Heart right ventricle (tissue), 16 donors: ENCODE measurements around the gene ATP2A1. TPM values are rescaled to one million over a fixed set of nuclear protein-coding genes. Genes with fewer than 3 reads are reported as not detected.
A peak's percentile ranks its signal among the peaks of the same experiment; 100 is the strongest.

Experiments
- ATAC-seq, 8 donors: fragments of 200-7000 bp; cut with Tn5 transposase; one replicate each; pipeline ENCODE4 v1.9.1; 2020; ENCODE audit warnings: mild to moderate bottlenecking in 8 of 8, moderate library complexity in 8 of 8, moderate number of reproducible peaks in 1 of 8
- DNase-seq, 2 donors: peaks; one replicate each; pipeline ENCODE4 v3.0.0-alpha.2; 2020
- H3K27ac ChIP-seq, 10 donors: fragments of 200-600 bp; sonication (generic) in 2 of 10; one replicate each; pipeline versions ENCODE4 v1.5.0 to v1.8.0; 2020 to 2022; ENCODE audit warnings: mild to moderate bottlenecking in 3 of 10
- H3K27me3 ChIP-seq, 7 donors: fragments of 200-600 bp; one replicate each; pipeline ENCODE4 v1.8.0; 2021 to 2022; ENCODE audit warnings: mild to moderate bottlenecking in 2 of 7
- H3K36me3 ChIP-seq, 9 donors: fragments of 200-600 bp; sonication (generic) in 1 of 9; one replicate each; pipeline versions ENCODE4 v1.5.0 to v1.8.0; 2020 to 2022; ENCODE audit warnings: mild to moderate bottlenecking in 2 of 9
- H3K4me1 ChIP-seq, 9 donors: fragments of 200-600 bp; sonication (generic) in 1 of 9; one replicate each; pipeline versions ENCODE4 v1.5.0 to v1.8.0; 2020 to 2022; ENCODE audit warnings: mild to moderate bottlenecking in 4 of 9
- H3K4me3 ChIP-seq, 10 donors: fragments of 200-600 bp; sonication (generic) in 2 of 10; one replicate each; pipeline versions ENCODE4 v1.5.0 to v1.8.0; 2020 to 2022; ENCODE audit warnings: mild to moderate bottlenecking in 7 of 10, moderate library complexity in 2 of 10
- H3K9me3 ChIP-seq, 11 donors: fragments of 200-600 bp in 10 of 11; sonication (generic) in 2 of 11; one replicate each; pipeline versions ENCODE4 v1.5.0 to v1.8.0; 2013 to 2022; ENCODE audit warnings: mild to moderate bottlenecking in 2 of 11, control low read depth in 1 of 11, moderate library complexity in 1 of 11
- CTCF ChIP-seq, 9 donors: fragments of 200-600 bp; sonication (generic) in 2 of 9; IDR thresholded peaks; one replicate each; pipeline versions ENCODE4 v1.5.0 to v1.8.0; 2021 to 2022; ENCODE audit warnings: antibody characterized with exemption in 9 of 9, mild to moderate bottlenecking in 5 of 9, moderate library complexity in 1 of 9
- WGBS, 2 donors: extraction: QIAGEN DNeasy Blood & Tissue Kit; methylation state at CpG; one replicate each; pipeline ENCODE4 v1.1.7; 2013; ENCODE audit warnings: inconsistent platforms in 1 of 2; 5-methylcytosine and 5-hydroxymethylcytosine counted together
- intact Hi-C, 10 donors: fragments of 100-400 bp; cut with DNase I; formaldehyde crosslinking; loops; one replicate each; pipeline versions ENCODE4 v1.11.1 to v1.14.2; 2022
- polyA plus RNA-seq, 2 donors: library from polyadenylated mRNA; stranded (reverse); fragments of 200-250 nt; gene quantifications; one replicate each; pipeline ENCODE4 v1.2.3, GENCODE V29; 2013
- total RNA-seq, 10 donors: library from RNA; stranded (reverse); fragmentation: NEBNext Ultra II Directional in 3 of 10; extraction: Animal tissue kit (Norgen Biotek cat#: 25700) in 3 of 10; gene quantifications; one replicate each; pipeline versions ENCODE4 v1.2.1 to v1.2.4, GENCODE V29; 2021 to 2023
- donor health status: Arrhythmogenic right ventricular cardiomyopathy.
- donor health status: ischemic (EF 13 %, LVEDD 7.1; RV severe dilation, severe dysfunction).
- donor health status: healthy with polysubstance abuse.
- donor health status: DM: no; HTN: yes; CAD: no.
- donor health status: DM: no; HTN: no; CAD: no.
- donor health status: ischemic (EF 25% LVEDD 6.9; RV normal size, moderate dysfunction).
- donor health status: ischemic (EF 25% LVEDD 5.7; RV mildly dilated, moderate dysfunction).
- donor health status: healthy.
- donor health status: DM: yes; HTN: yes; CAD: no.
- donor health status: Ischemic cardiomyopathy.
- donor health status: ischemic (EF 35%, LVEDD 5.7; RV mildly dilated, moderate dysfunction).
- donor health status: nonischemic (EF 11% LVEDD 7.7; RV severe dilation, severe dysfunction).
- donor health status: DM: yes; HTN: yes; CAD: no.
- donor health status: PGD.
- donor health status: ischemic (EF 29% LVEDD 5.4; RV normal size, mild dysfunction).
- donor health status: nonischemic (EF 23%, LVEDD 6.1; RV moderate dilation, normal function).

ATP2A1 gene
- total and polyA plus RNA-seq, 12 donors, result 0.13 to 1.0 (median 0.23) TPM

GRCh38 chr16:28842696-28843095 is 35.6 kb upstream of the ATP2A1 start:
- Histone ChIP-seq H3K4me3 (no peak overlapping the region), H3K4me1 (peaks cover 5 to 24% (median 21%) of the 10 kb centered on the region in 9 donors), H3K36me3 (peaks cover 0 to 62% (median 32%) of the 10 kb centered on the region in 9 donors), H3K9me3 (no peaks in the 10 kb centered on the region), H3K27me3 (no peaks in the 10 kb centered on the region), H3K27ac (no peak overlapping the region)
- 91 to 92% methylated on average over 7 of the region's 7 CpGs for WGBS, 2 donors
- DNase-seq (no peak), ATAC-seq (no peak)
- intact Hi-C loops, result loop anchor here in 1 of 10 donors (2.0 kb wide), 1 partner anchor 16 kb away; no protein-coding TSS in a partner anchor
- TF ChIP-seq CTCF (IDR thresholded peaks at IDR 0.05), result no peak

DNA sequence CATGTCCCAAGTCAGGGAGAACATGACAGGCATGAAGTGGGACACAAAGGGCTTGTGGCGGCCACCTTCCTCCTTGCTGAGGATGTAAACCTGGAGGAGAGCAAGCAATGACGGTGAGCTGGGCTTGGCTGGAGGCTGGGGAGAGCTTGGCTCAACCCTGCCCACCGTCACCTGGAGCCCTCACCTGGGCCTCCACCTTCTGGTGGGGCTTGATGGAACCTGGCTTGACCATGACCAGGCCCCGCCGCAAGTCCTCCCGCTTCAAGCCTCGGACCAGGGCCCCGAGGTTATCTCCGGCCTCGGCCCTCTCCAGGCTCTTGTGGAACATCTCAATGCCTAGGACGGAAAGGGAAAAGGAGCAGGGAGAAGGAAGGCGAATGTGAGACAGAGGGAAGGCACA is 34.5 kb upstream of the ATP2A1 start:
- DNase-seq, result no peak
- WGBS, 2 donors, result 92 to 93% methylated on average over 12 of the region's 12 CpGs
- intact Hi-C loops, result loop anchor here in 1 of 10 donors (2.0 kb wide), 1 partner anchor 17 kb away; no protein-coding TSS in a partner anchor

DNA sequence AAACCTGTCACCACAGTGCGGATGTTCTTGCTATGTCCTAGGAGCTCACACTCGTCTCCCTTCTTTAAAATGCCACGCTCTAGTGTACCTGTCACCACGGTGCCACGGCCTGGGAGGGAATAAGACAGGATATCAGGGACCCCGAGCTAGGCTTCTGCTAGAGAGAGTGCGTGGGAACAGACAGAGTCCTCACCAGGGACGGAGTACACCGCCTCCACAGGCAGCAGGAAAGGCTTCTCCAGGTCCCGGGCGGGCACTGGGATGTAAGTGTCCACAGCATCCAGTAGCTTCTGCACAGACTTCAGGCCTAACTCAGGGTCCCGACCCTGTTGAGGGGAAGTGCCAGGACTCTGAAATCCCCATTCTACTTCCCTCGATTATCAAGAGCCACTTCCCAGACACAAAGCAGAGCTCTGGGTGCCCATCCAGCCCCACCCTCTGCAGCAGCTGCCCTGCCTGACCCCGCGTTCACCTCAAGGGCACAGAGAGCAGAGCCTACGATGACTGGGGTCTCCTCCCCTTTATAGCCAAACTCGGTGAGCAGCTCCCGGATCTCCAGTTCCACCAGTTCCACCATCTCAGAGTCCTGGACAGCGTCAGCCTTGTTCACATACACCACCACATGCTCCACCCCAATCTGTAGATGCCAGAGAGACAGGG is 33.9 kb upstream of the ATP2A1 start:
- H3K27me3 ChIP-seq, result no peaks in the 10 kb centered on the region
- intact Hi-C loops, result no loop called here
- H3K4me3 ChIP-seq, result no peak overlapping the region

More for the DNA sequence above, 34.5 kb upstream of the ATP2A1 start:
- TF ChIP-seq CTCF (IDR thresholded peaks at IDR 0.05), result no peak
- no peaks in the 10 kb centered on the region for H3K9me3 ChIP-seq
- ATAC-seq, result no peak
- peaks cover 5 to 27% (median 22%) of the 10 kb centered on the region in 9 donors for H3K4me1 ChIP-seq
- no peak overlapping the region for H3K27ac ChIP-seq
- H3K4me3 ChIP-seq, result no peak overlapping the region
- H3K36me3 ChIP-seq, result peaks cover 0 to 51% (median 31%) of the 10 kb centered on the region in 9 donors
- no peaks in the 10 kb centered on the region for H3K27me3 ChIP-seq

GRCh38 chr16:28845293-28845692 is 33.0 kb upstream of the ATP2A1 start:
- DNase-seq (no peak), ATAC-seq (no peak)
- Histone ChIP-seq H3K36me3 (peaks cover 0 to 47% (median 31%) of the 10 kb centered on the region in 9 donors), H3K9me3 (no peaks in the 10 kb centered on the region), H3K27ac (peak overlapping the region in 7 of 10 donors; percentile 87 to 90 (median 88)), H3K27me3 (no peaks in the 10 kb centered on the region), H3K4me3 (peak overlapping the region; percentile 79 to 94 (median 86)), H3K4me1 (peaks cover 5 to 27% (median 23%) of the 10 kb centered on the region in 9 donors)
- no peak for TF ChIP-seq CTCF (IDR thresholded peaks at IDR 0.05)
- intact Hi-C loops, result loop anchor here in 2 of 10 donors (1.0 to 5.0 kb wide), 2 partner anchors 19 to 102 kb away; no protein-coding TSS in a partner anchor
- WGBS, 2 donors, result 45 to 46% methylated on average over 10 of the region's 10 CpGs

More for the DNA sequence above, 33.9 kb upstream of the ATP2A1 start:
- no peaks in the 10 kb centered on the region for H3K9me3 ChIP-seq
- ATAC-seq, result no peak
- no peak for TF ChIP-seq CTCF (IDR thresholded peaks at IDR 0.05)
- no peak overlapping the region for H3K27ac ChIP-seq
- WGBS, 2 donors, result 84 to 88% methylated on average over 19 of the region's 19 CpGs
- DNase-seq, result no peak
- H3K4me1 ChIP-seq, result peaks cover 5 to 27% (median 23%) of the 10 kb centered on the region in 9 donors
- peaks cover 0 to 48% (median 31%) of the 10 kb centered on the region in 9 donors for H3K36me3 ChIP-seq
